HEK293T (cell line): ENCODE measurements around the gene DKKL1.
"Not testable (repeated sequence)": the region's sequence is repeated elsewhere in the genome, so short reads cannot be mapped to it uniquely, and the experiment has no call there.

Experiments
- CTCF ChIA-PET: fragments of 350-600 bp; formaldehyde crosslinking; extraction: SDS; loops from one replicate; lab custom pipeline; 2021; ENCODE audit warnings: antibody characterized with exemption, inconsistent platforms; lab: Yijun Ruan, JAX
- POLR2A ChIA-PET: fragments of 350-600 bp; formaldehyde crosslinking; extraction: SDS; loops from one replicate; lab custom pipeline; 2020; ENCODE audit warnings: antibody characterized with exemption, inconsistent platforms; lab: Yijun Ruan, JAX
- DNase-seq: peaks from one replicate; pipeline ENCODE4 v3.0.0; 2012; ENCODE audit warnings: mixed read lengths; ENCODE audit errors: extremely low spot score
- ARNT ChIP-seq: fragments of 450-650 bp; IDR thresholded peaks from 2 replicates; pipeline ENCODE4 v1.6.1; 2017; ENCODE audit warnings: mild to moderate bottlenecking
- BHLHE40 ChIP-seq: fragments of 450-650 bp; IDR thresholded peaks from 2 replicates; pipeline ENCODE4 v1.6.1; 2016; ENCODE audit warnings: mild to moderate bottlenecking, moderate library complexity, borderline replicate concordance
- CTBP1 ChIP-seq: fragments of 450-650 bp; IDR thresholded peaks from 2 replicates; pipeline ENCODE4 v1.6.1; 2016; ENCODE audit warnings: borderline replicate concordance
- ELF4 ChIP-seq: fragments of 450-650 bp; IDR thresholded peaks from 2 replicates; pipeline ENCODE4 v1.6.1; 2017; ENCODE audit warnings: antibody characterized with exemption
- FOXA1 ChIP-seq: fragments of 450-650 bp; IDR thresholded peaks from 2 replicates; pipeline ENCODE4 v1.6.1; 2016; ENCODE audit warnings: mild to moderate bottlenecking
- FOXM1 ChIP-seq: fragments of 450-650 bp; IDR thresholded peaks from 2 replicates; pipeline ENCODE4 v1.6.1; 2017; ENCODE audit warnings: mild to moderate bottlenecking, borderline replicate concordance
- HDGF ChIP-seq: fragments of 450-650 bp; IDR thresholded peaks from 2 replicates; pipeline ENCODE4 v1.6.1; 2017; ENCODE audit warnings: antibody characterized with exemption, borderline replicate concordance
- L3MBTL2 ChIP-seq: fragments of 450-650 bp; conservative IDR thresholded peaks from 2 replicates; pipeline ENCODE4 v1.6.1; 2016; ENCODE audit warnings: mild to moderate bottlenecking
- LEF1 ChIP-seq: fragments of 450-650 bp; IDR thresholded peaks from 2 replicates; pipeline ENCODE4 v1.6.1; 2017; ENCODE audit warnings: mild to moderate bottlenecking, borderline replicate concordance
- NFRKB ChIP-seq: fragments of 450-650 bp; IDR thresholded peaks from 2 replicates; pipeline ENCODE4 v1.6.1; 2016; ENCODE audit warnings: mild to moderate bottlenecking, moderate library complexity
- SUZ12 ChIP-seq: fragments of 450-650 bp; IDR thresholded peaks from 2 replicates; pipeline ENCODE4 v1.6.1; 2016; ENCODE audit warnings: mild to moderate bottlenecking
- TARDBP ChIP-seq: fragments of 450-650 bp; IDR thresholded peaks from 2 replicates; pipeline ENCODE4 v1.6.1; 2016
- ZNF384 ChIP-seq: fragments of 450-650 bp; IDR thresholded peaks from 2 replicates; pipeline ENCODE4 v1.6.1; 2016
- TF ChIP-seq, protein P1 (sequence below): fragments of 450-650 bp; IDR thresholded peaks from 2 replicates; pipeline ENCODE4 v1.6.1; 2016

Gene DKKL1

DNA sequence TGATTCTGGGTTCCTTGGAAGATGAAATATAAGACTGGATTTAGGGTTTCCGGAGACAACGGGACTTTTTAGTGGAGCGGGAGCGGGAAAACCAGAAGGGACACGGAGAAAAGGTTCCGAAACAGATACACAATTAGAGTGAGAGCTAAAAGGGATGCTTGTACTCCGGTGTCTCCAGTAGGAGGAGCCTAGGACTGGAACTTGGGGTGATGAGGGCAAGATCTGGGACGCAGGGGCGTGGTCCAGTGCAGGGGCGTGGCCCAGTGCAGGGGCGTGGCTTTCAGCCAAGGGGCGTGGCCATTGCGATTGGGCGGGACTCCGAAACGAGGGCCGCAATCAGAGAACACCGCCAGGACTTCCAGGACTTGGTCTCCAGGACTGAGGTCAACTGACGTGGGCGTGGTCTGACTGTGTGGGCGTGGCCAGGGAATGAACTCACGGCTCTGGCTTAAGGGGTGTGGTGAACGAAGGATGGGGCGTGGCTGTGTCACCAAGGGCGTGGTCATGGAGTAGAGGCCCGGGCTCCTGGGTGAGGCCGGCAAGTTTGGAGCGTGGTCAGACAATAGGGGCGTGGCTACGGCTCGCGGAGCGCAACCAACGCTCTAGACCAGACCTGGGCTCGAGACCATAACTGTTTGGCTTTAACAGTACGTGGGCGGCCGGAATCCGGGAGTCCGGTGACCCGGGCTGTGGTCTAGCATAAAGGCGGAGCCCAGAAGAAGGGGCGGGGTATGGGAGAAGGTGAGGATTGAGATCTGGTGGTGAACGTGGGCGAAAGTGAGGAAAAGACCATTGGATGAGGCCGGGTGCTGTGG lies at the start of gene DKKL1:
Gene DKKL1, plus strand, starts transcription at position 610 of the 815 bp plus-strand sequence. Its CDS starts 122 bp downstream, at position 732.
- TF ChIP-seq, protein P1, sequence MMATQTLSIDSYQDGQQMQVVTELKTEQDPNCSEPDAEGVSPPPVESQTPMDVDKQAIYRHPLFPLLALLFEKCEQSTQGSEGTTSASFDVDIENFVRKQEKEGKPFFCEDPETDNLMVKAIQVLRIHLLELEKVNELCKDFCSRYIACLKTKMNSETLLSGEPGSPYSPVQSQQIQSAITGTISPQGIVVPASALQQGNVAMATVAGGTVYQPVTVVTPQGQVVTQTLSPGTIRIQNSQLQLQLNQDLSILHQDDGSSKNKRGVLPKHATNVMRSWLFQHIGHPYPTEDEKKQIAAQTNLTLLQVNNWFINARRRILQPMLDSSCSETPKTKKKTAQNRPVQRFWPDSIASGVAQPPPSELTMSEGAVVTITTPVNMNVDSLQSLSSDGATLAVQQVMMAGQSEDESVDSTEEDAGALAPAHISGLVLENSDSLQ: peak; percentile 17; the same call in 1 of the 2 replicates
- TF ChIP-seq FOXA1: no peak
- TF ChIP-seq SUZ12: no peak
- TF ChIP-seq ZNF384: no peak
- TF ChIP-seq HDGF: peak; percentile 98
- TF ChIP-seq LEF1: no peak
- CTCF ChIA-PET: interaction anchor here (0.9 kb wide), 1 partner anchor 32 kb away, joined by 3 read pairs; no protein-coding TSS in a partner anchor
- DNase-seq: peak; percentile 100
- POLR2A ChIA-PET: interaction anchor here (1.5 to 1.7 kb wide), 2 partner anchors 12 to 132 kb away, joined by 4 read pairs; partner anchors contain the start of gene RPS11

DNA sequence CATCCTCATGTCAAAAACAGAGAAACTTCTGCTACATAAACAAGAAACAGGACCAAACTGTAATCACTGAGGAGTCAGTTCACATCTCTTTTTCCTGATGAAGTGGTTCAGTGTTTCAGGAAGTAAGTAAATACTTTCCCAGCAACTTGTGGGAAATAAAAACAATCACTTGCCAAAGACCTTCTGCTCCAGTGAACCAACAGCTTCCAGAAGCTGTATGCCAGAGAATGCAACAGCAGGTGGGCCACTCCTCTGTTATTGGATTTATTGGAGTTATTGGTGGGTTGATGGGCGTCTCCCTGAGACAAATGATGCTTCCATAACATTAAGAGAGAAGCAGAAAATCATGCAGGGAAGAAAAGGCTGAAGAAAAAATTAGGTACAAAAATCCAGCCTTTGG lies 48.6 kb upstream of the DKKL1 start:
- POLR2A ChIA-PET: no interaction called here
- CTCF ChIA-PET: no interaction called here
- TF ChIP-seq ARNT: no peak
- TF ChIP-seq HDGF: no peak
- no peak for DNase-seq

DNA sequence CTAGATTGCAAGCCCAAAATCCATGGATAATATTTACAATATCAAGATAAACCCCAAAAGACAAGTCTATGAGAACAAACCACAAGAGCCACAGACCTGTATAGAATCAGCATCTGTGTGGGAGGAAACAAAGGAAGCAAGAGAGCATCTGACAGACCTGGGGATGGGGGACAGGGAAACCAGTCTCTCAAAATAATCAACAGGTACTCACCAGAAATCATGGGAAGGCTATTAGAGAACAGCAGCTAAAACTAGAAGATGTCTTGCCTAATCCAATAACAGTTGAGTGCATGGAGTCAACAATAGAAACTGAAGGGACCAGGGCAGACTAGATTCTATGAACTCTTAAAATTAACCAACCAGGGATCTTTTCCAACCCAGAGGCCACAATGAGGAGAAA lies 47.4 kb upstream of the DKKL1 start:
- no peak for DNase-seq
- TF ChIP-seq NFRKB (no peak), FOXM1 (no peak), BHLHE40 (no peak)
- ChIA-PET POLR2A (no interaction called here), CTCF (no interaction called here)

DNA sequence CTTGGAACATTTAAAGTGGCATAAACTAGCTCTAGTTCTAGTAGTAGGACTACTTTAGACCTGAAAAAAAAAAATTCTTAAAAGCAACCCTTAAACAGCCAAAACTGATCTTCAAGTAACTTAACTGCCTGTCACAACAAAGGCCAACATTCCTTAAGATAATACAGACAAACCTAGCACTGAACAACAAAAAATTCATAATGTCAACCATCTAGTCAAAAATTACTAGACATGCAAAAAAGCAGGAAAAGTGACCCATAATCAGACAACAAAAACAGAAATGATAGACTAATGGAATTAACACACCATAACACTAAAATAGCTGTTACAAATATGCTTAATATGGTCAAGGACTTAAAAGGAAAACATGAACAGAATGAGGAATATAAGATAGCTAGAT lies 45.4 kb upstream of the DKKL1 start:
- DNase-seq: no peak
- ChIA-PET POLR2A (no interaction called here), CTCF (interaction anchor here (0.8 to 1.5 kb wide), 2 partner anchors 9 to 17 kb away, joined by 3 to 10 read pairs; no protein-coding TSS in a partner anchor)
- TF ChIP-seq ELF4 (no peak), ZNF384 (no peak), FOXM1 (no peak), BHLHE40 (no peak), NFRKB (no peak)

DNA sequence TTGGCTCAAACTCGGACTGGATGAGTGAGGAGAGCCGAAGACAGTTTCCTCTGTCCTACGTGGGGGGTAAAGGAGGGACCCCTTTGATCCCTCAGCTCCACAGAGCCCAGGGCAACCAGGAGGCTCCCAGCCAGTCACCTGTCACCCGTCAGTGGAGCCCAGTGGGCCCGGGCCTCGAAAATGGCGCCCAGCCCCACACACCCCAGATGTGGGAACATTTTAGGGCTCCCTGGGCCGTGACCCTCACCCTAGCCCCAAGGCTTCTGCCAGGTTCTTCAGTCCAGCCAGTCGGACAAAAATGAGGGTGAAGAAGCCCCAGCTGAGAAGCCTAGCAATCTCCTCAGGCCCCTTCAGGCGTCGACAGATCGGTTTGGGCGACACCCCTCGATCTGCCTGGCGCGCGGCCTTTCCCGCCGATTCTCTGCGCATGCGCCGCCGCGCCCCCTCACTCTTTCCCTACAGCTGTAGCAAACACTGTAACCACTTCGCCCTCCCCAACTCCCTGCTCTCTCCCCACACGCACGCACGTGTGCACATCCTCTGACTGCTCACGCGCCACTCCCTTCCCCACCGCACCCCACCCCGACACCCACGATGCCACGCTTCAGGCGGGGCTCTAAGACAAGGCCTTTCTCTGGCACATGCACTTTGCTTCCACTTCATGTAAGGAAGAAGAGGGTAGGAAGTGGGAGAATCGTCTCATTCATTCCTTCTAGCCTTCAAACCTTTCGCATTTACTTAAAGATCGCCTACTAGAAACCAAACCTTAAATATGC lies 38.7 kb upstream of the DKKL1 start, which contains the start of gene SLC6A16:
Gene SLC6A16, minus strand, starts transcription at position 391 of the 776 bp plus-strand sequence. CDS start 13,844 bp downstream, outside the sequence.
- ChIA-PET CTCF (no interaction called here), POLR2A (no interaction called here)
- TF ChIP-seq L3MBTL2: 0 out of 2 replicates have a peak, but pooled peaks have one; percentile 15
- no peak for TF ChIP-seq ARNT
- no peak for TF ChIP-seq FOXA1
- no peak for TF ChIP-seq CTBP1
- DNase-seq: no peak

DNA sequence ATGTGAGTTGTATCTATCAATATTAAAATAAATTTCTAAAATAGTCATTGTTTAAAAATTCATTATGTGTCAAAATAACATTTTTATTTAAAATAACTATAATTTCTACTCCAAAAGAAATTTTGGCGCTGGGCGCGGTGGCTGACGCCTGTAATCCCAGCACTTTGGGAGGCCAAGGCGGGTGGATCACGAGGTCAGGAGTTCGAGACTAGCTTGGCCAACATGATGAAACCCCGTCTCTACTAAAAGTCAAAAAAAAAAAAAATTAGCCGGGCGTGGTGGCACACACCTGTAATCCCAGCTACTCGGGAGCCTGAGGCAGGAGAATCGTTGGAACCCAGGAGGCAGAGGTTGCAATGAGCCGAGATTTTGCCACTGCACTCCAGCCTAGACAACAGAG lies 37.9 kb upstream of the DKKL1 start:
- CTCF ChIA-PET: interaction anchor here (0.6 kb wide), 1 partner anchor 55 kb away, joined by 5 read pairs; no protein-coding TSS in a partner anchor
- DNase-seq, POLR2A ChIA-PET: not testable (repeated sequence)

DNA sequence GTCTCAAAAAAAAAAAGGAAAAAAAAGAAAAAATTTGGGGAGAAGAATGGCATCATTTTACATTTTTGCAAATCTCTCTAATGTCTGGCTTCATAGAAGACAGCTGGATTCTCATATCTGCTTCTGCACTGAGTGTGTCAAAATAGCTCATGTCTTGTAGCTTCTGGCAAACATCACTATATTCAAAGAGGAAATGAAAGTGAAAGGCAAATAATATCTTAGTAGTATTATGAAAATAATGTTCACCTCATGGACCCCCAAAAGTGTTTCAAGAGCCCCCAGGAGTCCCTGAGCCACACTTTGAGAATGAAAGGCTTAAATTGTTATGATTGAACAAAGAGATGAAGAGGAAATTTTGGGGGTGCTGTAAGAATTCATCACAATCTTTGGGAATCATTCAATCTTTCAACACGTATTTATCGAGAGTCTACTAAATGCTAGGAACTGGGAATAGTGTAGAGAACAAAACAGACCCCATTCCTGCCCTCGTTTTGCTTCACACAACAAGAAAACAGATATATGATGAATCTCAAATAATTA lies 37.4 kb upstream of the DKKL1 start:
- CTCF ChIA-PET: interaction anchor here (0.6 kb wide), 1 partner anchor 55 kb away, joined by 5 read pairs; no protein-coding TSS in a partner anchor

DNA sequence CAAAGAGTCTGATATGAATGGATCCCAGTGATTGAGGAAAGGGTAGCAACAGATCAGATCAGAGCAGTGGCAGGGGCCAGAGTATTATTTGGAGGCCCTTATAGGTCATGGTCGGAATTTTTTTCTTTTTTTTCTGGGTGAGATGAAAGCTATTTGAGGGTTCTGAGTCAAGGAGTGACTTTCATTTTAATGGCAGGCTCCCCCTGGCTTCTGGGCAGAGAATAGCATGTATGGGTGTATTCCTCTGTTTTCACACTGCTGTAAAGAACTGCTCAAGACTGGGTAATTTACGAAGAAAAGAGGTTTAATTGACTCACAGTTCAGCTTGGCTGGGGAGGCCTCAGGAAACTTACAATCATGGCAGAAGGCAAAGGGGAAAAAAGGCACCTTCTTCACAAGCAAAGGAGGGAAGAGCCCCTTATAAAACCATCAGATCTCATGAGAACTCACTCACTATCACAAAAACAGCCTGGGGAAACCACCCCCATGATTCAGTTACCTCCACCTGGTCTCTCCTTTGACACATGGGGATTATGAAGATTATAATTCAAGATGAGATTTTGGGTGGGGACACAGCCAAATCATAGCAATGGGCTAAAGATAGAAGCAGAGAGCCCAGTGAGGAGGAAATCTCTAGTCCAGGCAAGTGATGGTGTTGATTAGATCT lies 35.7 kb upstream of the DKKL1 start:
- ChIA-PET POLR2A (interaction anchor here (0.7 kb wide), 1 partner anchor 12 kb away, joined by 3 read pairs; no protein-coding TSS in a partner anchor), CTCF (interaction anchor here (0.6 to 1.2 kb wide), 2 partner anchors 10 to 16 kb away, joined by 3 to 4 read pairs; no protein-coding TSS in a partner anchor)
- TF ChIP-seq ELF4: no peak
- TF ChIP-seq ZNF384: peak; percentile 61
- DNase-seq: no peak

More for the DNA sequence above, 37.4 kb upstream of the DKKL1 start:
- TF ChIP-seq ELF4 (no peak), TARDBP (no peak), FOXA1 (no peak)
- POLR2A ChIA-PET: no interaction called here
- DNase-seq: no peak
